Breast epithelium (tissue), 4 donors: ENCODE data around the gene SFN. TPM values are rescaled to one million over a fixed set of nuclear protein-coding genes. Genes with fewer than 3 reads are reported as not detected.
"Not testable (repeated sequence)": the region's sequence is repeated elsewhere in the genome, so short reads cannot be mapped to it uniquely, and the experiment has no call there.

Source experiments
- DNase-seq, 2 donors: peaks; one replicate each; pipeline ENCODE4 v3.0.0-alpha.2; 2019; ENCODE audit warnings: low spot score in 2 of 2
- H3K27ac ChIP-seq, 2 donors: fragments of 200-600 bp; sonication (generic) in 1 of 2; one replicate each; pipeline ENCODE4 v1.5.1; 2016 to 2019; ENCODE audit warnings: mild to moderate bottlenecking in 1 of 2
- H3K27me3 ChIP-seq, 2 donors: fragments of 200-600 bp; sonication (generic) in 1 of 2; one replicate each; pipeline versions ENCODE4 v1.5.1 to v1.6.0; 2017 to 2019; ENCODE audit warnings: control low read depth in 1 of 2, mild to moderate bottlenecking in 1 of 2
- H3K36me3 ChIP-seq: fragments of 200-600 bp; one replicate; pipeline ENCODE4 v1.5.1; 2019
- H3K4me1 ChIP-seq, 2 donors: fragments of 200-600 bp; sonication (generic); one replicate each; pipeline ENCODE4 v1.5.1; 2016 to 2019; ENCODE audit warnings: control low read depth in 1 of 2
- H3K4me3 ChIP-seq, 3 donors: fragments of 200-600 bp; sonication (generic); 1 replicate in 2 of 3; 2 replicates in 1 of 3; pipeline ENCODE4 v1.5.1; 2016 to 2019; ENCODE audit warnings: mild to moderate bottlenecking in 3 of 3, moderate library complexity in 2 of 3
- H3K9me3 ChIP-seq, 2 donors: fragments of 200-600 bp; sonication (generic) in 1 of 2; one replicate each; pipeline ENCODE4 v1.5.1; 2016 to 2019; ENCODE audit warnings: control low read depth in 1 of 2
- CTCF ChIP-seq, 3 donors: fragments of 450-650 bp; IDR thresholded peaks; one replicate each; pipeline ENCODE4 v1.5.1; 2016 to 2017; ENCODE audit warnings: antibody characterized with exemption in 3 of 3, mild to moderate bottlenecking in 3 of 3, moderate library complexity in 3 of 3
- POLR2A ChIP-seq: fragments of 450-650 bp; IDR thresholded peaks from one replicate; pipeline ENCODE4 v1.6.1; 2016; ENCODE audit warnings: antibody characterized with exemption, mild to moderate bottlenecking, moderate library complexity
- POLR2AphosphoS5 ChIP-seq, 3 donors: sonication (generic); formaldehyde crosslinking; IDR thresholded peaks; one replicate each; pipeline ENCODE4 v1.6.1; 2017; ENCODE audit warnings: antibody characterized with exemption in 3 of 3
- intact Hi-C: fragments of 100-400 bp; cut with DNase I; formaldehyde crosslinking; loops from one replicate; pipeline ENCODE4 v1.15.1; 2023; ENCODE audit warnings: low total_unique reads
- total RNA-seq, 3 donors: library from RNA; depleted of rRNA; stranded (reverse); fragments of >200 nt; gene quantifications; one replicate each; pipeline ENCODE4 v1.1.0, GENCODE V29; 2016

SFN gene
- total RNA-seq, 3 donors from 2014 or later = 12.1 to 18.4 TPM; not detected in 1

GRCh38 chr1:26858891-26859640 lies 3.9 kb upstream of the SFN start:
- Histone ChIP-seq H3K9me3 (no peaks in the 10 kb centered on the region), H3K36me3 (no peaks in the 10 kb centered on the region), H3K27me3 (no peaks in the 10 kb centered on the region), H3K27ac (peak overlapping the region in 1 of 2 donors; percentile 19), H3K4me3 (no peak overlapping the region), H3K4me1 (no peaks in the 10 kb centered on the region)
- TF ChIP-seq POLR2A = no peak
- TF ChIP-seq CTCF (IDR thresholded peaks at IDR 0.05) = no peak
- TF ChIP-seq POLR2AphosphoS5 (IDR thresholded peaks at IDR 0.05) = no peak
- intact Hi-C loops = no loop called here
- no peak for DNase-seq

GRCh38 chr1:26861286-26861701 lies 1.7 kb upstream of the SFN start:
- no peaks in the 10 kb centered on the region for H3K4me1 ChIP-seq
- DNase-seq = no peak
- peak overlapping the region; percentile 89 to 99 for H3K27ac ChIP-seq
- no peak overlapping the region for H3K4me3 ChIP-seq
- no peaks in the 10 kb centered on the region for H3K36me3 ChIP-seq
- H3K27me3 ChIP-seq = no peaks in the 10 kb centered on the region
- no peak for TF ChIP-seq POLR2AphosphoS5 (IDR thresholded peaks at IDR 0.05)
- TF ChIP-seq POLR2A = no peak
- no peak for TF ChIP-seq CTCF (IDR thresholded peaks at IDR 0.05)
- intact Hi-C loops = no loop called here
- no peaks in the 10 kb centered on the region for H3K9me3 ChIP-seq

- no peaks in the 10 kb centered on the region for H3K9me3 ChIP-seq
- no peak overlapping the region for H3K4me3 ChIP-seq
- DNase-seq = peak in 1 of 2 donors; percentile 29
- no peaks in the 10 kb centered on the region for H3K27me3 ChIP-seq
- H3K27ac ChIP-seq = peak overlapping the region; percentile 89 to 99
- TF ChIP-seq CTCF (IDR thresholded peaks at IDR 0.05) (no peak), POLR2AphosphoS5 (IDR thresholded peaks at IDR 0.05) (peak in 1 of 3 donors; percentile 16)
- H3K4me1 ChIP-seq = no peaks in the 10 kb centered on the region
- intact Hi-C loops = no loop called here
- no peaks in the 10 kb centered on the region for H3K36me3 ChIP-seq
Measured at GRCh38 chr1:26861889-26862378, 1.0 kb upstream of the SFN start.

- H3K4me1 ChIP-seq = no peaks in the 10 kb centered on the region
- H3K36me3 ChIP-seq = no peaks in the 10 kb centered on the region
- no peaks in the 10 kb centered on the region for H3K9me3 ChIP-seq
- no peak for DNase-seq
- no peaks in the 10 kb centered on the region for H3K27me3 ChIP-seq
- intact Hi-C loops = no loop called here
- peak overlapping the region; percentile 51 to 68 (median 66) for H3K4me3 ChIP-seq
- TF ChIP-seq POLR2AphosphoS5 (IDR thresholded peaks at IDR 0.05) (no peak), POLR2A (no peak), CTCF (IDR thresholded peaks at IDR 0.05) (no peak)
- peak overlapping the region; percentile 89 to 99 for H3K27ac ChIP-seq
Measured at GRCh38 chr1:26863685-26864077, 732 bp downstream of the SFN start.

GRCh38 chr1:26864610-26865480 lies 1.9 kb downstream of the SFN start:
- peak overlapping the region; percentile 94 to 99 for H3K27ac ChIP-seq
- H3K4me1 ChIP-seq = no peaks in the 10 kb centered on the region
- no peaks in the 10 kb centered on the region for H3K27me3 ChIP-seq
- DNase-seq = peak; percentile 99
- no peaks in the 10 kb centered on the region for H3K36me3 ChIP-seq
- H3K4me3 ChIP-seq = peak overlapping the region; percentile 51 to 68 (median 66)
- no peaks in the 10 kb centered on the region for H3K9me3 ChIP-seq
- intact Hi-C loops = no loop called here
- TF ChIP-seq POLR2AphosphoS5 (IDR thresholded peaks at IDR 0.05) (peak in 2 of 3 donors; percentile 26 to 68), POLR2A (peak; percentile 68), CTCF (IDR thresholded peaks at IDR 0.05) (no peak)

GRCh38 chr1:26873097-26873496 lies 10.1 kb downstream of the SFN start:
- H3K4me1 ChIP-seq, H3K9me3 ChIP-seq, H3K36me3 ChIP-seq, H3K4me3 ChIP-seq, H3K27ac ChIP-seq, H3K27me3 ChIP-seq, DNase-seq: not testable (repeated sequence)
- intact Hi-C loops = loop anchor here (5.0 kb wide), 1 partner anchor 284 kb away; the partner anchor contains the start of gene SLC9A1
